Measurements from ENCODE around the gene AFF1. TPM values are rescaled to one million over a fixed set of nuclear protein-coding genes. Genes with fewer than 3 reads are reported as not detected.

AFF1 gene
- total and polyA plus RNA-seq, 4 experiments from 2014 or later: 13.6 to 108 (median 66.4) TPM

- Histone ChIP-seq H3K27me3 (ENCODE audit: insufficient read depth, low read length) (no peaks in the 10 kb centered on the region), H3K27ac (ENCODE audit: low read depth, low read length) (no peak overlapping the region), H3K9me3 (ENCODE audit: control insufficient read depth in 1 of 2, low read length in 2 of 2) (no peaks in the 10 kb centered on the region), H3K36me3 (ENCODE audit: insufficient read depth, low read length) (no peaks in the 10 kb centered on the region), H3K4me3 (ENCODE audit: low read length in 2 of 2) (no peak overlapping the region), H3K4me1 (ENCODE audit: insufficient read depth, low read length) (peaks cover 50% of the 10 kb centered on the region)
- ChIA-PET POLR2A (ENCODE audit: partially characterized antibody) (interaction anchor here (10.2 kb wide), 1 partner anchor 65 kb away, joined by 376 read pairs; the partner anchor contains the start of gene AFF1), CTCF (ENCODE audit: partially characterized antibody) (no interaction called here)
- intact Hi-C loops (cut with micrococcal nuclease): no loop called here
- Mint-ChIP-seq H3K4me3 (no peak overlapping the region), H3K27ac (peak overlapping the region; percentile 31 to 91 (median 67)), H3K36me3 (peaks cover 0 to 11% of the 10 kb centered on the region in 2 donors), H3K9me3 (peaks cover 0 to 1% (median 0%) of the 10 kb centered on the region in 8 donors), H3K27me3 (no peaks in the 10 kb centered on the region), H3K4me1 (peaks cover 48 to 60% (median 56%) of the 10 kb centered on the region in 4 donors)
- no peak for DNase-seq
These were observed 68.5 kb downstream of the AFF1 start for GRCh38 chr4:87003266-87003665.

- Mint-ChIP-seq H3K9me3 (peaks cover 0 to 1% (median 0%) of the 10 kb centered on the region in 8 donors), H3K27ac (peak overlapping the region; percentile 91 to 100 (median 97)), H3K36me3 (peaks cover 0 to 11% of the 10 kb centered on the region in 2 donors), H3K4me3 (peak overlapping the region; percentile 88 to 99 (median 94)), H3K4me1 (peaks cover 47 to 59% (median 54%) of the 10 kb centered on the region in 4 donors), H3K27me3 (no peaks in the 10 kb centered on the region)
- H3K4me1 ChIP-seq (ENCODE audit: insufficient read depth, low read length): peaks cover 53% of the 10 kb centered on the region
- H3K4me3 ChIP-seq (ENCODE audit: low read length in 2 of 2): peak overlapping the region in 1 of 2 donors; percentile 82
- peak in 1 of 5 donors; percentile 2 for DNase-seq
- no peaks in the 10 kb centered on the region for H3K27me3 ChIP-seq (ENCODE audit: insufficient read depth, low read length)
- H3K9me3 ChIP-seq (ENCODE audit: control insufficient read depth in 1 of 2, low read length in 2 of 2): no peaks in the 10 kb centered on the region
- H3K27ac ChIP-seq (ENCODE audit: low read depth, low read length): peak overlapping the region; percentile 83
- ChIA-PET CTCF (ENCODE audit: partially characterized antibody) (interaction anchor here (1.2 to 7.0 kb wide), 5 partner anchors 49 to 98 kb away, joined by 3 to 99 read pairs (median 7); partner anchors contain the start of gene AFF1), POLR2A (ENCODE audit: partially characterized antibody) (interaction anchor here (2.5 to 10.2 kb wide), 6 partner anchors 12 to 214 kb away, joined by 13 to 376 read pairs (median 24); partner anchors contain the start of gene AFF1)
- intact Hi-C loops (cut with micrococcal nuclease): loop anchor here (5.0 kb wide), 2 partner anchors 67 to 1277 kb away; partner anchors contain the start of gene PPM1K
- H3K36me3 ChIP-seq (ENCODE audit: insufficient read depth, low read length): no peaks in the 10 kb centered on the region
These were observed 70.5 kb downstream of the AFF1 start for GRCh38 chr4:87005369-87005689.

GRCh38 chr4:87005690-87006425, 71.0 kb downstream of the AFF1 start:
- H3K4me1 ChIP-seq (ENCODE audit: insufficient read depth, low read length): peaks cover 47% of the 10 kb centered on the region
- peak overlapping the region; percentile 82 to 86 for H3K4me3 ChIP-seq (ENCODE audit: low read length in 2 of 2)
- peak overlapping the region; percentile 91 to 100 (median 97) for H3K27ac Mint-ChIP-seq
- H3K9me3 ChIP-seq (ENCODE audit: control insufficient read depth in 1 of 2, low read length in 2 of 2): no peaks in the 10 kb centered on the region
- CTCF ChIA-PET (ENCODE audit: partially characterized antibody): interaction anchor here (0.9 to 7.0 kb wide), 15 partner anchors 10 to 99 kb away, joined by 3 to 99 read pairs (median 4); partner anchors contain the start of gene AFF1
- peaks cover 0 to 1% (median 0%) of the 10 kb centered on the region in 8 donors for H3K9me3 Mint-ChIP-seq
- peak in 4 of 5 donors; percentile 25 to 42 (median 36) for DNase-seq
- H3K36me3 Mint-ChIP-seq: peaks cover 0 to 11% of the 10 kb centered on the region in 2 donors
- peak overlapping the region; percentile 83 for H3K27ac ChIP-seq (ENCODE audit: low read depth, low read length)
- no peaks in the 10 kb centered on the region for H3K27me3 Mint-ChIP-seq
- H3K4me3 Mint-ChIP-seq: peak overlapping the region; percentile 88 to 99 (median 94)
- peaks cover 45 to 56% (median 50%) of the 10 kb centered on the region in 4 donors for H3K4me1 Mint-ChIP-seq
- no peaks in the 10 kb centered on the region for H3K36me3 ChIP-seq (ENCODE audit: insufficient read depth, low read length)
- intact Hi-C loops (cut with micrococcal nuclease): loop anchor here (1.0 to 5.0 kb wide), 7 partner anchors 66 to 1276 kb away; partner anchors contain the start of genes AFF1, KLHL8, NUDT9 and PPM1K
- POLR2A ChIA-PET (ENCODE audit: partially characterized antibody): interaction anchor here (0.6 to 10.2 kb wide), 30 partner anchors 9 to 1279 kb away, joined by 3 to 376 read pairs (median 5); partner anchors contain the start of genes AFF1, HSD17B11, NUDT9 and PPM1K
- H3K27me3 ChIP-seq (ENCODE audit: insufficient read depth, low read length): no peaks in the 10 kb centered on the region

- no peak for DNase-seq
- peak overlapping the region; percentile 88 to 99 (median 94) for H3K4me3 Mint-ChIP-seq
- Histone ChIP-seq H3K9me3 (ENCODE audit: control insufficient read depth in 1 of 2, low read length in 2 of 2) (no peaks in the 10 kb centered on the region), H3K4me3 (ENCODE audit: low read length in 2 of 2) (peak overlapping the region; percentile 82 to 86), H3K27ac (ENCODE audit: low read depth, low read length) (peak overlapping the region; percentile 83), H3K4me1 (ENCODE audit: insufficient read depth, low read length) (peaks cover 48% of the 10 kb centered on the region), H3K27me3 (ENCODE audit: insufficient read depth, low read length) (no peaks in the 10 kb centered on the region), H3K36me3 (ENCODE audit: insufficient read depth, low read length) (no peaks in the 10 kb centered on the region)
- peak overlapping the region; percentile 91 to 100 (median 97) for H3K27ac Mint-ChIP-seq
- H3K27me3 Mint-ChIP-seq: no peaks in the 10 kb centered on the region
- intact Hi-C loops (cut with micrococcal nuclease): loop anchor here (1.0 to 5.0 kb wide), 7 partner anchors 66 to 1276 kb away; partner anchors contain the start of genes AFF1, KLHL8, NUDT9 and PPM1K
- peaks cover 48 to 58% (median 53%) of the 10 kb centered on the region in 4 donors for H3K4me1 Mint-ChIP-seq
- H3K36me3 Mint-ChIP-seq: peaks cover 0 to 11% of the 10 kb centered on the region in 2 donors
- ChIA-PET POLR2A (ENCODE audit: partially characterized antibody) (interaction anchor here (0.6 to 10.2 kb wide), 31 partner anchors 8 to 1278 kb away, joined by 3 to 376 read pairs (median 5); partner anchors contain the start of genes AFF1, HSD17B11, NUDT9 and PPM1K), CTCF (ENCODE audit: partially characterized antibody) (interaction anchor here (0.9 to 7.0 kb wide), 16 partner anchors 10 to 99 kb away, joined by 3 to 99 read pairs (median 4); partner anchors contain the start of gene AFF1)
- peaks cover 0 to 1% (median 0%) of the 10 kb centered on the region in 8 donors for H3K9me3 Mint-ChIP-seq
These were observed 71.5 kb downstream of the AFF1 start for GRCh38 chr4:87006426-87006675.

GRCh38 chr4:87006676-87007527, 72.1 kb downstream of the AFF1 start:
- Mint-ChIP-seq H3K27me3 (no peaks in the 10 kb centered on the region), H3K9me3 (peaks cover 0 to 1% (median 0%) of the 10 kb centered on the region in 8 donors), H3K36me3 (peaks cover 0 to 11% of the 10 kb centered on the region in 2 donors), H3K27ac (peak overlapping the region; percentile 91 to 100 (median 97)), H3K4me1 (peaks cover 47 to 58% (median 53%) of the 10 kb centered on the region in 4 donors), H3K4me3 (peak overlapping the region; percentile 88 to 99 (median 94))
- H3K4me3 ChIP-seq (ENCODE audit: low read length in 2 of 2): peak overlapping the region; percentile 82 to 86
- no peaks in the 10 kb centered on the region for H3K36me3 ChIP-seq (ENCODE audit: insufficient read depth, low read length)
- intact Hi-C loops (cut with micrococcal nuclease): loop anchor here (1.0 to 5.0 kb wide), 7 partner anchors 65 to 1275 kb away; partner anchors contain the start of genes AFF1, KLHL8, NUDT9 and PPM1K
- DNase-seq: peak; percentile 90 to 95 (median 91)
- H3K27me3 ChIP-seq (ENCODE audit: insufficient read depth, low read length): no peaks in the 10 kb centered on the region
- peak overlapping the region; percentile 83 for H3K27ac ChIP-seq (ENCODE audit: low read depth, low read length)
- ChIA-PET POLR2A (ENCODE audit: partially characterized antibody) (interaction anchor here (0.6 to 10.2 kb wide), 34 partner anchors 8 to 1278 kb away, joined by 3 to 376 read pairs (median 4); partner anchors contain the start of genes AFF1, HSD17B11, NUDT9 and PPM1K), CTCF (ENCODE audit: partially characterized antibody) (interaction anchor here (0.7 to 7.0 kb wide), 17 partner anchors 8 to 98 kb away, joined by 3 to 99 read pairs (median 4); partner anchors contain the start of gene AFF1)
- H3K9me3 ChIP-seq (ENCODE audit: control insufficient read depth in 1 of 2, low read length in 2 of 2): no peaks in the 10 kb centered on the region
- peaks cover 53% of the 10 kb centered on the region for H3K4me1 ChIP-seq (ENCODE audit: insufficient read depth, low read length)
